ENCODE measurements around the gene BST2. TPM values are rescaled to one million over a fixed set of nuclear protein-coding genes. Genes with fewer than 3 reads are reported as not detected.
"Not testable (repeated sequence)": the region's sequence is repeated elsewhere in the genome, so short reads cannot be mapped to it uniquely, and the experiment has no call there.

Gene BST2
- total RNA-seq, 1 donor: 25.1 TPM

GRCh38 chr19:17380426-17381138 lies 24.8 kb downstream of the BST2 start:
- Histone ChIP-seq H3K27me3 (ENCODE audit: insufficient read depth, low read length) (no peaks in the 10 kb centered on the region), H3K4me1 (ENCODE audit: insufficient read depth, low read length) (peaks cover 35% of the 10 kb centered on the region), H3K9me3 (ENCODE audit: low read depth, low read length) (no peaks in the 10 kb centered on the region), H3K4me3 (ENCODE audit: low read length) (no peak overlapping the region)

GRCh38 chr19:17379221-17379631 lies 26.2 kb downstream of the BST2 start:
- Histone ChIP-seq H3K27me3 (ENCODE audit: insufficient read depth, low read length) (no peaks in the 10 kb centered on the region), H3K4me3 (ENCODE audit: low read length) (no peak overlapping the region), H3K4me1 (ENCODE audit: insufficient read depth, low read length) (peaks cover 35% of the 10 kb centered on the region), H3K9me3 (ENCODE audit: low read depth, low read length) (no peaks in the 10 kb centered on the region)

GRCh38 chr19:17378271-17378670 lies 27.2 kb downstream of the BST2 start:
- H3K27me3 ChIP-seq (ENCODE audit: insufficient read depth, low read length): no peaks in the 10 kb centered on the region
- peaks cover 33% of the 10 kb centered on the region for H3K4me1 ChIP-seq (ENCODE audit: insufficient read depth, low read length)
- no peaks in the 10 kb centered on the region for H3K9me3 ChIP-seq (ENCODE audit: low read depth, low read length)

GRCh38 chr19:17376935-17377600 lies 28.4 kb downstream of the BST2 start, which contains the start of gene PLVAP:
TSS of gene PLVAP (minus strand) at chr19:17377342. CDS start at chr19:17377288, 54 bp downstream.
- no peak within 1 kb of the TSS for H3K4me3 ChIP-seq (ENCODE audit: low read length)
- H3K4me1 ChIP-seq (ENCODE audit: insufficient read depth, low read length): peaks cover 21% of the 10 kb centered on the region

More at GRCh38 chr19:17378271-17378670, 27.2 kb downstream of the BST2 start:
- H3K4me3 ChIP-seq (ENCODE audit: low read length): no peak overlapping the region

GRCh38 chr19:17370026-17370587 lies 35.3 kb downstream of the BST2 start:
- no peaks in the 10 kb centered on the region for H3K9me3 ChIP-seq (ENCODE audit: low read depth, low read length)
- H3K4me3 ChIP-seq (ENCODE audit: low read length): no peak overlapping the region
- H3K27me3 ChIP-seq (ENCODE audit: insufficient read depth, low read length): no peaks in the 10 kb centered on the region
- H3K4me1 ChIP-seq (ENCODE audit: insufficient read depth, low read length): peaks cover 17% of the 10 kb centered on the region

More at GRCh38 chr19:17376935-17377600, 28.4 kb downstream of the BST2 start, which contains the start of gene PLVAP:
- H3K27me3 ChIP-seq (ENCODE audit: insufficient read depth, low read length): no peaks in the 10 kb centered on the region
- H3K9me3 ChIP-seq (ENCODE audit: low read depth, low read length): no peaks in the 10 kb centered on the region

- H3K4me3 ChIP-seq (ENCODE audit: low read length): no peak overlapping the region
- H3K27me3 ChIP-seq (ENCODE audit: insufficient read depth, low read length): no peaks in the 10 kb centered on the region
- H3K9me3 ChIP-seq (ENCODE audit: low read depth, low read length): no peaks in the 10 kb centered on the region
- peaks cover 14% of the 10 kb centered on the region for H3K4me1 ChIP-seq (ENCODE audit: insufficient read depth, low read length)
Observed at GRCh38 chr19:17365361-17365760, 40.1 kb downstream of the BST2 start.

- H3K9me3 ChIP-seq (ENCODE audit: low read depth, low read length): not testable (repeated sequence)
Observed at GRCh38 chr19:17363852-17364605, 41.4 kb downstream of the BST2 start.

GRCh38 chr19:17359905-17360800 lies 45.3 kb downstream of the BST2 start:
- H3K9me3 ChIP-seq (ENCODE audit: low read depth, low read length): no peaks in the 10 kb centered on the region
- H3K4me3 ChIP-seq (ENCODE audit: low read length): no peak overlapping the region
- H3K27me3 ChIP-seq (ENCODE audit: insufficient read depth, low read length): no peaks in the 10 kb centered on the region
- H3K4me1 ChIP-seq (ENCODE audit: insufficient read depth, low read length): no peaks in the 10 kb centered on the region

More at GRCh38 chr19:17363852-17364605, 41.4 kb downstream of the BST2 start:
- H3K4me1 ChIP-seq (ENCODE audit: insufficient read depth, low read length); H3K27me3 ChIP-seq (ENCODE audit: insufficient read depth, low read length); H3K4me3 ChIP-seq (ENCODE audit: low read length): not testable (repeated sequence)

- no peaks in the 10 kb centered on the region for H3K27me3 ChIP-seq (ENCODE audit: insufficient read depth, low read length)
Observed at GRCh38 chr19:17358395-17358794, 47.0 kb downstream of the BST2 start.

GRCh38 chr19:17357724-17358123 lies 47.7 kb downstream of the BST2 start:
- Histone ChIP-seq H3K4me3 (ENCODE audit: low read length) (no peak overlapping the region), H3K9me3 (ENCODE audit: low read depth, low read length) (no peaks in the 10 kb centered on the region), H3K27me3 (ENCODE audit: insufficient read depth, low read length) (no peaks in the 10 kb centered on the region), H3K4me1 (ENCODE audit: insufficient read depth, low read length) (no peaks in the 10 kb centered on the region)

More at GRCh38 chr19:17358395-17358794, 47.0 kb downstream of the BST2 start:
- no peaks in the 10 kb centered on the region for H3K9me3 ChIP-seq (ENCODE audit: low read depth, low read length)
- H3K4me3 ChIP-seq (ENCODE audit: low read length): no peak overlapping the region
- no peaks in the 10 kb centered on the region for H3K4me1 ChIP-seq (ENCODE audit: insufficient read depth, low read length)

- no peaks in the 10 kb centered on the region for H3K9me3 ChIP-seq (ENCODE audit: low read depth, low read length)
- no peaks in the 10 kb centered on the region for H3K4me1 ChIP-seq (ENCODE audit: insufficient read depth, low read length)
- H3K27me3 ChIP-seq (ENCODE audit: insufficient read depth, low read length): no peaks in the 10 kb centered on the region
- no peak overlapping the region for H3K4me3 ChIP-seq (ENCODE audit: low read length)
Observed at GRCh38 chr19:17357078-17357666, 48.3 kb downstream of the BST2 start.

- no peak overlapping the region for H3K4me3 ChIP-seq (ENCODE audit: low read length)
- H3K9me3 ChIP-seq (ENCODE audit: low read depth, low read length): no peaks in the 10 kb centered on the region
- peaks cover 9% of the 10 kb centered on the region for H3K27me3 ChIP-seq (ENCODE audit: insufficient read depth, low read length)
- no peaks in the 10 kb centered on the region for H3K4me1 ChIP-seq (ENCODE audit: insufficient read depth, low read length)
Observed at GRCh38 chr19:17353386-17353785, 52.0 kb downstream of the BST2 start.

All from mononuclear cell (primary cell).